ENCODE data around the gene THADA.
"Not testable (repeated sequence)": the region's sequence is repeated elsewhere in the genome, so short reads cannot be mapped to it uniquely, and the experiment has no call there.

THADA gene

GRCh38 chr2:43559391-43560230 is 36.2 kb downstream of the THADA start:
- H3K4me3 ChIP-seq (ENCODE audit: control insufficient read depth, low read depth, low read length) = no peak overlapping the region
- TF ChIP-seq, protein P1, sequence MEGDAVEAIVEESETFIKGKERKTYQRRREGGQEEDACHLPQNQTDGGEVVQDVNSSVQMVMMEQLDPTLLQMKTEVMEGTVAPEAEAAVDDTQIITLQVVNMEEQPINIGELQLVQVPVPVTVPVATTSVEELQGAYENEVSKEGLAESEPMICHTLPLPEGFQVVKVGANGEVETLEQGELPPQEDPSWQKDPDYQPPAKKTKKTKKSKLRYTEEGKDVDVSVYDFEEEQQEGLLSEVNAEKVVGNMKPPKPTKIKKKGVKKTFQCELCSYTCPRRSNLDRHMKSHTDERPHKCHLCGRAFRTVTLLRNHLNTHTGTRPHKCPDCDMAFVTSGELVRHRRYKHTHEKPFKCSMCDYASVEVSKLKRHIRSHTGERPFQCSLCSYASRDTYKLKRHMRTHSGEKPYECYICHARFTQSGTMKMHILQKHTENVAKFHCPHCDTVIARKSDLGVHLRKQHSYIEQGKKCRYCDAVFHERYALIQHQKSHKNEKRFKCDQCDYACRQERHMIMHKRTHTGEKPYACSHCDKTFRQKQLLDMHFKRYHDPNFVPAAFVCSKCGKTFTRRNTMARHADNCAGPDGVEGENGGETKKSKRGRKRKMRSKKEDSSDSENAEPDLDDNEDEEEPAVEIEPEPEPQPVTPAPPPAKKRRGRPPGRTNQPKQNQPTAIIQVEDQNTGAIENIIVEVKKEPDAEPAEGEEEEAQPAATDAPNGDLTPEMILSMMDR (IDR thresholded peaks at IDR 0.05; ENCODE audit: control insufficient read depth, insufficient read depth, low read depth, low read length, missing control alignments) = no peak
- no peak for DNase-seq (ENCODE audit: low read depth)

GRCh38 chr2:43557196-43557595 is 38.6 kb downstream of the THADA start:
- TF ChIP-seq, protein P1 (IDR thresholded peaks at IDR 0.05; ENCODE audit: control insufficient read depth, insufficient read depth, low read depth, low read length, missing control alignments) = no peak
- no peak for DNase-seq (ENCODE audit: low read depth)
- no peak overlapping the region for H3K4me3 ChIP-seq (ENCODE audit: control insufficient read depth, low read depth, low read length)

GRCh38 chr2:43556256-43556655 is 39.6 kb downstream of the THADA start:
- H3K4me3 ChIP-seq (ENCODE audit: control insufficient read depth, low read depth, low read length) = no peak overlapping the region
- DNase-seq (ENCODE audit: low read depth) = no peak

GRCh38 chr2:43553341-43553855 is 42.4 kb downstream of the THADA start:
- DNase-seq (ENCODE audit: low read depth) = no peak
- no peak overlapping the region for H3K4me3 ChIP-seq (ENCODE audit: control insufficient read depth, low read depth, low read length)
- TF ChIP-seq, protein P1 (IDR thresholded peaks at IDR 0.05; ENCODE audit: control insufficient read depth, insufficient read depth, low read depth, low read length, missing control alignments) = no peak

More at GRCh38 chr2:43556256-43556655, 39.6 kb downstream of the THADA start:
- TF ChIP-seq, protein P1 (IDR thresholded peaks at IDR 0.05; ENCODE audit: control insufficient read depth, insufficient read depth, low read depth, low read length, missing control alignments) = no peak

DNA sequence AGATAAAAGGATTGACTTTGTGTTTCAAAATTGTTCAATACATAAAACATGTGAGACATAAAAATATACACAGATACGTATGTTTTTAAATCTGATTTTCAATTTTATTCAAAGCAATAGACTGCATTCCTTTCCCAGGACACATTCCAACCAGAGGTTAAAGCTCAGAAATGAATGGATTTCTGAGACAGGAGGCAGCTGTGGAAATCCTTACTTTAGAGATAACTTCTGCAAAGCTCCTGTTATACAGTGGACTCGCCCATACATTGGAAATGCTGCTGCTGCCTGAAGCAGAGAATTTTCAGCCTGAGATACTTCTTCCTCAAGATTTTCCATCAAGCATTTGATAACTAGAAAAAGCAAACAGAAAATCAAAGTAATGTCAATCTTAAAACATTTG is 43.8 kb downstream of the THADA start:
- no peak for DNase-seq (ENCODE audit: low read depth)
- TF ChIP-seq, protein P1 (IDR thresholded peaks at IDR 0.05; ENCODE audit: control insufficient read depth, insufficient read depth, low read depth, low read length, missing control alignments) = no peak
- H3K4me3 ChIP-seq (ENCODE audit: control insufficient read depth, low read depth, low read length) = no peak overlapping the region

DNA sequence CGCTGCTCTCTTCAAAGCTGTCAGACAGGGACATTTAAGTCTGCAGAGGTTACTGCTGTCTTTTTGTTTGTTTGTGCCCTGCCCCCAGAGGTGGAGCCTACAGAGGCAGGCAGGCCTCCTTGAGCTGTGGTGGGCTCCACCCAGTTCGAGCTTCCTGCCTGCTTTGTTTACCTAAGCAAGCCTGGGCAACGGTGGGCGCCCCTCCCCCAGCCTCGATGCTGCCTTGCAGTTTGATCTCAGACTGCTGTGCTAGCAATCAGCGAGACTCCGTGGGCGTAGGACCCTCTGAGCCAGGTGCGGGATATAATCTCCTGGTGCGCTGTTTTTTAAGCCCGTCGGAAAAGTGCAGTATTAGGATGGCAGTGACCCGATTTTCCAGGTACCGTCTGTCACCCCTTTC is 47.5 kb downstream of the THADA start:
- not testable (repeated sequence) for H3K4me3 ChIP-seq (ENCODE audit: control insufficient read depth, low read depth, low read length); DNase-seq (ENCODE audit: low read depth)

DNA sequence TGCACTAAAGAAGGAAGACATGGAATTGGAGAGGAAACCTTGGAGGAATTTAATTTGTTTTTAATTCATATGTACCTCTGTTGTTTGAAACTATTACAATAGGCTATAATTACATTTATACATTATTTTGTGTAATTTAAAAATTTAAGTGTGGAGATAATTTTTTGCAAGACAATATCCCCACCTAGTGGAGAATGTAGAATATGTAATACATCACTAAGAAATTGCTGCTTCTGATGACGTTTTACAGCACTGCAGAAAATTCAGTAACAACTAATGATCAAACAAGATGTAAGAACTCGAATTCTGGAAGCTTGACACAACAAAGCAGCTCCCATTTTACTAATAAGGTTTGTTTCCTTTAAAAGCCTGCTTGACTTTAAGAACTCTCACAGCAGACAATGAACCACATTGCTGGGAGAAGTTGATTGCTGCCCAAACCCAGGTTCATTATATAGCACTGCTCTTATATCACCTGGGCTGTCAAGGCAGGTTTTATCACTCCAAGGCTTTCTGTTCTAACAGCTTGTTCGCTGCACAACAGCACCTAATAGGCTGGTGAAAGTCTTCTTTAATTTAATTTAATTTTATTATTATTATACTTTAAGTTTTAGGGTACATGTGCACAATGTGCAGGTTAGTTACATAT is 53.4 kb downstream of the THADA start:
- DNase-seq (ENCODE audit: low read depth) = peak; percentile 27
- H3K4me3 ChIP-seq (ENCODE audit: control insufficient read depth, low read depth, low read length) = no peak overlapping the region
- TF ChIP-seq, protein P1 (IDR thresholded peaks at IDR 0.05; ENCODE audit: control insufficient read depth, insufficient read depth, low read depth, low read length, missing control alignments) = peak; percentile 16

All from AG09309 (cell line).